Activated CD8-positive, alpha-beta T cell treated with anti-CD3 and anti-CD28 coated beads for 36 hours (primary cell): ENCODE data around the gene TOP2A. TPM values are rescaled to one million over a fixed set of nuclear protein-coding genes. Genes with fewer than 3 reads are reported as not detected.

Experiments
- ATAC-seq: fragments of 200-7000 bp; cut with Tn5 transposase; one replicate; pipeline ENCODE4 v1.10.0; 2021; ENCODE audit warnings: mild to moderate bottlenecking, moderate library complexity
- CTCF ChIA-PET: fragments of 350-600 bp; sonication (Branson Sonifier 250); formaldehyde crosslinking; loops from one replicate; lab custom pipeline; 2021; ENCODE audit warnings: antibody characterized with exemption; lab: Charles Lee
- POLR2A ChIA-PET: fragments of 350-600 bp; sonication (Branson Sonifier 250); formaldehyde crosslinking; loops from one replicate; lab custom pipeline; 2021; ENCODE audit warnings: antibody characterized with exemption; lab: Charles Lee
- DNase-seq: peaks from one replicate; pipeline ENCODE4 v3.0.0-alpha.2; 2020
- H3K27ac Mint-ChIP-seq: one replicate; pipeline ENCODE4 v1.8.0; 2021; ENCODE audit warnings: mild to moderate bottlenecking, mixed read lengths
- H3K27me3 Mint-ChIP-seq: one replicate; pipeline ENCODE4 v1.8.0; 2021; ENCODE audit warnings: mixed read lengths
- H3K36me3 Mint-ChIP-seq: one replicate; pipeline ENCODE4 v1.8.0; 2021; ENCODE audit warnings: low read depth, mixed read lengths
- H3K4me1 Mint-ChIP-seq: one replicate; pipeline ENCODE4 v1.8.0; 2021; ENCODE audit warnings: low read depth, mixed read lengths
- H3K4me3 Mint-ChIP-seq: one replicate; pipeline ENCODE4 v1.8.0; 2021; ENCODE audit warnings: mild to moderate bottlenecking, moderate library complexity, mixed read lengths
- H3K9me3 Mint-ChIP-seq: one replicate; pipeline ENCODE4 v1.8.0; 2021; ENCODE audit warnings: mixed read lengths
- CTCF ChIP-seq: fragments of 200-600 bp; IDR thresholded peaks from one replicate; pipeline ENCODE4 v1.8.0; 2022; ENCODE audit warnings: antibody characterized with exemption, mild to moderate bottlenecking
- intact Hi-C: fragments of 100-400 bp; cut with micrococcal nuclease; formaldehyde crosslinking; loops from one replicate; pipeline ENCODE4 v1.10.0; 2022
- total RNA-seq, 2 experiments: library from RNA; stranded (reverse); gene quantifications; one replicate each; pipeline ENCODE4 v1.2.3, GENCODE V29; 2021

The TOP2A gene
- total RNA-seq, 2 experiments from 2014 or later = 273 to 280 TPM

GRCh38 chr17:40354221-40355122 is 63.2 kb downstream of the TOP2A start:
- DNase-seq = no peak
- no peaks in the 10 kb centered on the region for H3K9me3 Mint-ChIP-seq
- TF ChIP-seq CTCF = no peak
- H3K27ac Mint-ChIP-seq = no peak overlapping the region
- H3K27me3 Mint-ChIP-seq = no peaks in the 10 kb centered on the region
- peaks cover 32% of the 10 kb centered on the region for H3K36me3 Mint-ChIP-seq
- ChIA-PET POLR2A (interaction anchor here (0.7 to 8.5 kb wide), 9 partner anchors 9 to 196 kb away, joined by 3 to 79 read pairs (median 4); partner anchors contain the start of genes RARA and WIPF2), CTCF (interaction anchor here (0.6 to 26.3 kb wide), 30 partner anchors 10 to 231 kb away, joined by 3 to 780 read pairs (median 5); partner anchors contain the start of genes CDC6, GJD3, RARA and WIPF2)
- intact Hi-C loops = loop anchor here (2.0 to 5.0 kb wide), 2 partner anchors 52 to 178 kb away; no protein-coding TSS in a partner anchor
- no peak for ATAC-seq
- H3K4me3 Mint-ChIP-seq = no peak overlapping the region
- peaks cover 23% of the 10 kb centered on the region for H3K4me1 Mint-ChIP-seq

GRCh38 chr17:40352779-40353394 is 64.8 kb downstream of the TOP2A start:
- peak; percentile 49 for ATAC-seq
- intact Hi-C loops = no loop called here
- TF ChIP-seq CTCF = no peak
- no peak overlapping the region for H3K4me3 Mint-ChIP-seq
- POLR2A ChIA-PET = interaction anchor here (0.9 to 8.5 kb wide), 3 partner anchors 34 to 65 kb away, joined by 3 to 79 read pairs (median 3); partner anchors contain the start of genes CDC6 and RARA
- no peaks in the 10 kb centered on the region for H3K9me3 Mint-ChIP-seq
- H3K27ac Mint-ChIP-seq = peak overlapping the region; percentile 28
- CTCF ChIA-PET = interaction anchor here (0.8 to 26.3 kb wide), 6 partner anchors 9 to 162 kb away, joined by 3 to 780 read pairs (median 6); partner anchors contain the start of genes CDC6 and RARA
- no peaks in the 10 kb centered on the region for H3K27me3 Mint-ChIP-seq
- peaks cover 36% of the 10 kb centered on the region for H3K36me3 Mint-ChIP-seq
- H3K4me1 Mint-ChIP-seq = peaks cover 32% of the 10 kb centered on the region
- no peak for DNase-seq

- H3K27me3 Mint-ChIP-seq = no peaks in the 10 kb centered on the region
- H3K36me3 Mint-ChIP-seq = peaks cover 36% of the 10 kb centered on the region
- DNase-seq = no peak
- no peak overlapping the region for H3K4me3 Mint-ChIP-seq
- no peak for TF ChIP-seq CTCF
- H3K27ac Mint-ChIP-seq = peak overlapping the region; percentile 28
- no peak for ATAC-seq
- CTCF ChIA-PET = interaction anchor here (1.3 to 26.3 kb wide), 4 partner anchors 10 to 161 kb away, joined by 3 to 780 read pairs (median 6); partner anchors contain the start of genes CDC6 and RARA
- POLR2A ChIA-PET = interaction anchor here (0.9 to 8.5 kb wide), 3 partner anchors 33 to 64 kb away, joined by 3 to 79 read pairs (median 3); partner anchors contain the start of genes CDC6 and RARA
- H3K9me3 Mint-ChIP-seq = no peaks in the 10 kb centered on the region
- intact Hi-C loops = no loop called here
- H3K4me1 Mint-ChIP-seq = peaks cover 36% of the 10 kb centered on the region
Measured at GRCh38 chr17:40352237-40352778, 65.4 kb downstream of the TOP2A start.

GRCh38 chr17:40351359-40352236 is 66.1 kb downstream of the TOP2A start:
- ChIA-PET POLR2A (interaction anchor here (0.9 to 8.5 kb wide), 3 partner anchors 33 to 64 kb away, joined by 3 to 79 read pairs (median 3); partner anchors contain the start of genes CDC6 and RARA), CTCF (interaction anchor here (1.4 to 26.3 kb wide), 3 partner anchors 11 to 150 kb away, joined by 6 to 780 read pairs (median 7); partner anchors contain the start of genes CDC6 and RARA)
- H3K36me3 Mint-ChIP-seq = peaks cover 36% of the 10 kb centered on the region
- no peaks in the 10 kb centered on the region for H3K9me3 Mint-ChIP-seq
- no peaks in the 10 kb centered on the region for H3K27me3 Mint-ChIP-seq
- H3K4me3 Mint-ChIP-seq = no peak overlapping the region
- no peak overlapping the region for H3K27ac Mint-ChIP-seq
- H3K4me1 Mint-ChIP-seq = peaks cover 43% of the 10 kb centered on the region
- DNase-seq = no peak
- TF ChIP-seq CTCF = no peak
- intact Hi-C loops = no loop called here
- ATAC-seq = no peak
